AG04450 (cell line): Measurements from ENCODE around the gene SLC22A4. TPM values are rescaled to one million over a fixed set of nuclear protein-coding genes. Genes with fewer than 3 reads are reported as not detected.

Experiments used
- CTCF ChIA-PET: fragments of 300-600, 350-600 bp; formaldehyde crosslinking; extraction: SDS; loops from one replicate; lab custom pipeline; 2022; ENCODE audit warnings: antibody characterized with exemption, inconsistent platforms; lab: Charles Lee
- POLR2A ChIA-PET: fragments of 350-600 bp; formaldehyde crosslinking; extraction: SDS; loops from one replicate; lab custom pipeline; 2021; ENCODE audit warnings: antibody characterized with exemption, inconsistent platforms; lab: Yijun Ruan, JAX
- DNase-seq: peaks from one replicate; pipeline ENCODE4 v3.0.0-alpha.2; 2011; ENCODE audit warnings: low read depth, low spot score
- H3K27ac ChIP-seq: one replicate; pipeline ENCODE4 v1.5.1; 2012; ENCODE audit warnings: low read depth, low read length, control low read depth
- H3K27me3 ChIP-seq: one replicate; pipeline ENCODE4 v1.6.0; 2012; ENCODE audit warnings: low read length; ENCODE audit not compliant: control insufficient read depth, insufficient read depth
- H3K4me3 ChIP-seq: 2 replicates; pipeline ENCODE4 v1.5.1; 2011; ENCODE audit warnings: mild to moderate bottlenecking, low read depth, low read length, control low read depth
- H3K9me3 ChIP-seq: 2 replicates; pipeline ENCODE4 v1.5.1; 2012; ENCODE audit warnings: low read length; ENCODE audit not compliant: control insufficient read depth, insufficient read depth
- CTCF ChIP-seq: IDR thresholded peaks from 2 replicates; pipeline ENCODE4 v1.5.1; 2011; ENCODE audit warnings: low read depth, low read length, control low read depth, inconsistent platforms
- polyA plus RNA-seq: library from polyadenylated mRNA; depleted of rRNA; stranded (reverse); fragments of >200 nt; gene quantifications from 2 replicates; pipeline ENCODE4 v1.2.3, GENCODE V29; 2011

SLC22A4 gene
- polyA plus RNA-seq, 1 experiment = 3.1 TPM

- ChIA-PET POLR2A (interaction anchor here (0.7 to 1.9 kb wide), 3 partner anchors 76 to 369 kb away, joined by 3 to 10 read pairs (median 4); partner anchors contain the start of genes IRF1 and SLC22A4), CTCF (interaction anchor here (0.6 to 3.7 kb wide), 8 partner anchors 10 to 306 kb away, joined by 3 to 14 read pairs (median 5); no protein-coding TSS in a partner anchor)
- no peak for DNase-seq
- H3K9me3 ChIP-seq = no peaks in the 10 kb centered on the region
- no peak within 1 kb of the TSS for H3K27ac ChIP-seq
- TF ChIP-seq CTCF = no peak
- H3K4me3 ChIP-seq = peak within 1 kb of the TSS; percentile 65
- no peaks in the 10 kb centered on the region for H3K27me3 ChIP-seq
Observed at GRCh38 chr5:132369474-132370180, 75.4 kb downstream of the SLC22A4 start, which contains the start of gene SLC22A5. TSS of gene SLC22A5 (plus strand) at chr5:132369710. CDS start at chr5:132369973, 263 bp downstream.

- no peak for TF ChIP-seq CTCF
- H3K4me3 ChIP-seq = peak overlapping the region; percentile 65
- POLR2A ChIA-PET = interaction anchor here (1.2 to 1.9 kb wide), 2 partner anchors 76 to 120 kb away, joined by 3 to 10 read pairs; partner anchors contain the start of genes IRF1 and SLC22A4
- no peak overlapping the region for H3K27ac ChIP-seq
- no peaks in the 10 kb centered on the region for H3K9me3 ChIP-seq
- no peaks in the 10 kb centered on the region for H3K27me3 ChIP-seq
- CTCF ChIA-PET = interaction anchor here (1.8 to 3.6 kb wide), 2 partner anchors 12 to 132 kb away, joined by 5 to 14 read pairs; no protein-coding TSS in a partner anchor
- DNase-seq = no peak
Observed at GRCh38 chr5:132370181-132370970, 76.2 kb downstream of the SLC22A4 start.

- no peaks in the 10 kb centered on the region for H3K27me3 ChIP-seq
- POLR2A ChIA-PET = interaction anchor here (0.6 kb wide), 1 partner anchor 77 kb away, joined by 3 read pairs; the partner anchor contains the start of gene SLC22A4
- no peak overlapping the region for H3K27ac ChIP-seq
- no peak for TF ChIP-seq CTCF
- DNase-seq = no peak
- H3K4me3 ChIP-seq = no peak overlapping the region
- H3K9me3 ChIP-seq = no peaks in the 10 kb centered on the region
- CTCF ChIA-PET = interaction anchor here (1.0 kb wide), 1 partner anchor 11 kb away, joined by 4 read pairs; no protein-coding TSS in a partner anchor
Observed at GRCh38 chr5:132370971-132371602, 76.9 kb downstream of the SLC22A4 start.

- no peak overlapping the region for H3K4me3 ChIP-seq
- TF ChIP-seq CTCF = no peak
- no peaks in the 10 kb centered on the region for H3K9me3 ChIP-seq
- H3K27me3 ChIP-seq = no peaks in the 10 kb centered on the region
- no peak for DNase-seq
- CTCF ChIA-PET = interaction anchor here (1.0 kb wide), 1 partner anchor 11 kb away, joined by 4 read pairs; no protein-coding TSS in a partner anchor
- POLR2A ChIA-PET = interaction anchor here (0.6 kb wide), 1 partner anchor 78 kb away, joined by 3 read pairs; the partner anchor contains the start of gene SLC22A4
- H3K27ac ChIP-seq = no peak overlapping the region
Observed at GRCh38 chr5:132371603-132371994, 77.4 kb downstream of the SLC22A4 start.
